GM19468 (cell line): ENCODE measurements around the gene CATSPERE.

Experiments
- ATAC-seq: cut with Tn5 transposase; IDR thresholded peaks from one replicate; pipeline ENCODE4 v1.9.1; 2021; ENCODE audit warnings: mild to moderate bottlenecking, moderate library complexity, moderate number of reproducible peaks; ENCODE audit not compliant: unreplicated experiment; ENCODE audit errors: extremely low read depth

The CATSPERE gene, protein sequence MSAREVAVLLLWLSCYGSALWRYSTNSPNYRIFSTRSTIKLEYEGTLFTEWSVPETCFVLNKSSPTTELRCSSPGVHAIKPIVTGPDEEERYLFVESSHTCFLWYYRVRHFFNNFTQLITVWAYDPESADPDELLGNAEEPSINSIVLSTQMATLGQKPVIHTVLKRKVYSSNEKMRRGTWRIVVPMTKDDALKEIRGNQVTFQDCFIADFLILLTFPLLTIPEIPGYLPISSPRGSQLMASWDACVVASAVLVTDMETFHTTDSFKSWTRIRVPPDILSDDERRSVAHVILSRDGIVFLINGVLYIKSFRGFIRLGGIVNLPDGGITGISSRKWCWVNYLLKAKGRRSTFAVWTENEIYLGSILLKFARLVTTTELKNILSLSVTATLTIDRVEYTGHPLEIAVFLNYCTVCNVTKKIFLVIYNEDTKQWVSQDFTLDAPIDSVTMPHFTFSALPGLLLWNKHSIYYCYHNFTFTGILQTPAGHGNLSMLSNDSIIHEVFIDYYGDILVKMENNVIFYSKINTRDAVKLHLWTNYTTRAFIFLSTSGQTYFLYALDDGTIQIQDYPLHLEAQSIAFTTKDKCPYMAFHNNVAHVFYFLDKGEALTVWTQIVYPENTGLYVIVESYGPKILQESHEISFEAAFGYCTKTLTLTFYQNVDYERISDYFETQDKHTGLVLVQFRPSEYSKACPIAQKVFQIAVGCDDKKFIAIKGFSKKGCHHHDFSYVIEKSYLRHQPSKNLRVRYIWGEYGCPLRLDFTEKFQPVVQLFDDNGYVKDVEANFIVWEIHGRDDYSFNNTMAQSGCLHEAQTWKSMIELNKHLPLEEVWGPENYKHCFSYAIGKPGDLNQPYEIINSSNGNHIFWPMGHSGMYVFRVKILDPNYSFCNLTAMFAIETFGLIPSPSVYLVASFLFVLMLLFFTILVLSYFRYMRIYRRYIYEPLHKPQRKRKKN

DNA sequence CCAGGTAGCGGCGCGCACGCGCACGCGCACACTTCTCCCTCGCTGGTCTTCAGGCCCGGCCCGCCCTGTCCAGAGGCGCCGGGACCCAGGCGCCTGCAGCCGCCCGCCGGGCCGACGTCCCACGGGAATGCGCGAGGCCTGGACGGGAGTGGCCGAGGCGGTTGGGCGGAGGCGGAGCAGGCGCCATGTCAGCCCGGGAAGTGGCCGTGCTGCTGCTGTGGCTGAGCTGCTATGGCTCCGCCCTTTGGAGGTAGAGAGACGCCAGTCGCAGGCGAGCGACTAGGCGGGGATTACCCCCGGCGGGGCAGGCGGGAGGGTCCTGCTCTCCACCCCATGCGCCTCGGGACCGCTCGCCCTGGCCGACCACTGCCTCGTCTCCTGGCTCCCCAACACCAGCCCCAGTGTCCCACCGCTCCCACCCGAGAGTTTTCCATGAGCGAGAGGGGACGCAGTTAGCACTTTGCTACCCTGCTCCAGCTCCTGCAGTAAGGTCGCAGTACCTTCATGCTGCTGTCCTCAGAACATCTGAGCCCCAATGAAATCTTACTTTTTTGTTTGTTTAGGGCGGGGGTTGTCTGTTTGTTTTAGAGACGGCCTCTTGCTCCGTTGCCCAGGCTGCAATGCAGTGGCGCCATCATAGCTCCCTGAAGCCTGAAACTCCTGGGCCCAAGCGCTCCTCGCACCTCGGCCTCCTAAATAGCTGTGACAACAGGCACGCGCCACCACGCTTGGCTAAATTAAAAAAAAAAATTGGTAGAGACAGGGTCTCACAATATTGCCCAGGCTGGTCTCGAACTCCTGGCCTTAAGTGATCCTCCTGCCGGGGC is at the start of gene CATSPERE:
TSS of gene CATSPERE (plus strand) at position 29 of the 827 bp plus-strand sequence. CDS start at position 186, 157 bp downstream.
- peak; percentile 95 for ATAC-seq

GRCh38 chr1:244412176-244412575 is 48.9 kb upstream of the CATSPERE start:
- no peak for ATAC-seq

DNA sequence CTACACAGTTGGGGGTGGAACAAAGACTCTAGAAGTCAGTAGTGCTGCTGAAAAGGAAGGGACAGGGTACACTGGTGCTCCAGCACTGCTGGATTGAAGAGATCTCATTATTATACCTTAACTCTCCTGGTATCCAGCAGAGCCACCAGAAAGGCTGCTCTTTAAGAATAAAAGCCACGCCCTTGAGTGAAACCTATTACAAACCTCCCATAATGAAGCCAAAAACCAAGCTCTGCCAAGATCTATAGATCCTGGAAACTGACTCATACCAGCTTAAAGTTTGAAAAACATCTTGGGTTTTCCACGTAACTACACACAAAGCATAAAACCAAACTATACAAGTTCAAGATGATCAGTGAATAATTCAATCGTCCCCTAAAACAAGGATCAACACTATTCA is 47.3 kb upstream of the CATSPERE start:
- no peak for ATAC-seq

- no peak for ATAC-seq
Measured at GRCh38 chr1:244414543-244414942, 46.5 kb upstream of the CATSPERE start.

DNA sequence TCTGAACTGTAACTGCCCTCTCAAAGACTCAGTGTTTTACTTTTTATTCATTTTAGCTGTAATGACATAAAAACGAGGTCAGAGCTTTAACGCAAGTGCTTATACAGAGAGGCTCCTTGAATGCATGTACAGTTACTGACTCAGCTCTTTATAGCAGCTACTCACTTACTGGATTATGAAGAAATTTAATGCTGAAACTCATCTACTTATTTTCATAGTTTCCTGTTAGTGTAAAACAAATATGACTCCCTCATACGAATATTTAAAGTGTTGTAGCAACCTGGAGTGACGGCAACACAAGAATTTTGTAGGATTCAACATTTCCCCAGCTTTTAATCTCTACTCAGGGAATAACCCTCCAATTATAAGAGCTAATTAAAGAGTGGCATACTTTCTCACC is 42.0 kb upstream of the CATSPERE start:
- no peak for ATAC-seq

GRCh38 chr1:244422174-244422573 is 38.9 kb upstream of the CATSPERE start:
- ATAC-seq = no peak

DNA sequence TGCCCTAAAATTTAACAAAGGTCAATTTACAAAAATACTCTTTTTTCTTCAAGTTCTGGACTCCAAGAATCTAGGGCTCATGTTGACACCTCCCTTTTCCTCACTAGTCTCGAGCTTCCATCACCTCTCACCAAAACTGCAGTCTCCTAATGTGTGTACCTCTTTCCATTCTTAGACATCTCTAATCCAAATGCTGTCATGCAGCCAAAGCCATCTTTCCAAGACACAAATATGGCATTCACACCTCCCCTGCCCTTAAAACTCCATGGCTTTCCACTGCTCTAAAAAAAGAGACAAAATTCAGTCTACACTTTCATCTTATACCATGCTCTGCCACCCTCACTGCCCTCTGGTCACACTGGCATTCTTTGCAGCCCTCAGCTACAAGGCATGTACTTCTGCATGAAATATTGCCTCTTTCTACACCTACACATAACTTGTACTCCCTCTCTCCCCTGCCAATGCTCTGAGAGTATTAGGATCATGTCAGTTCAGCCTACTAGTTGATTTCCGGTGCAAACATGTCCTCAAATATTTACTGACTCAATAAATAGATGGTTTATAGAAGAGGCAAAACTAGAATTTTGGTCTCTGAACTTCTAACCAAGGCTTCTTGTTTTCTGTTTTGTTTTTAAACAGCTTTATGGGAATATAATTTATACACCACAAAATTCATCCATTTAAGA is 36.3 kb upstream of the CATSPERE start:
- no peak for ATAC-seq

DNA sequence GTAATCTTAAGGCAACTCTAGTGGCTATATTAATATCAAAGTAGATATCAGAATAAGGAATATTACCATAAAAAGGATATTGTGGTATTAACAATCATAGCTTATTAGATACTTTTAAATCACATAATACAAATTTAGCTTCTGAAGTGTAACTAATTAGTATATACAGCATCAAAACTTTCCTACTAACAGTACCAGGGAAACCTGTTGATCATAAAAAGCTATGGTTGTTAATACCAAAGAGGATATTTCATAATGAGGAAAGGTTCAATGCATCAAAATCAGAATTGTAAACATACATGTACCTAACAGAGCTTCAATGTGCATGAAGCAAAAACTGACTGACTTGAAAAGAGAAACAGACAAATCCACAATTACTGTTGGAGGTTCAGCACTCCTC is 33.4 kb upstream of the CATSPERE start:
- ATAC-seq = no peak

GRCh38 chr1:244429818-244430217 is 31.3 kb upstream of the CATSPERE start:
- no peak for ATAC-seq

- ATAC-seq = no peak
Measured at GRCh38 chr1:244431166-244431565, 29.9 kb upstream of the CATSPERE start.

DNA sequence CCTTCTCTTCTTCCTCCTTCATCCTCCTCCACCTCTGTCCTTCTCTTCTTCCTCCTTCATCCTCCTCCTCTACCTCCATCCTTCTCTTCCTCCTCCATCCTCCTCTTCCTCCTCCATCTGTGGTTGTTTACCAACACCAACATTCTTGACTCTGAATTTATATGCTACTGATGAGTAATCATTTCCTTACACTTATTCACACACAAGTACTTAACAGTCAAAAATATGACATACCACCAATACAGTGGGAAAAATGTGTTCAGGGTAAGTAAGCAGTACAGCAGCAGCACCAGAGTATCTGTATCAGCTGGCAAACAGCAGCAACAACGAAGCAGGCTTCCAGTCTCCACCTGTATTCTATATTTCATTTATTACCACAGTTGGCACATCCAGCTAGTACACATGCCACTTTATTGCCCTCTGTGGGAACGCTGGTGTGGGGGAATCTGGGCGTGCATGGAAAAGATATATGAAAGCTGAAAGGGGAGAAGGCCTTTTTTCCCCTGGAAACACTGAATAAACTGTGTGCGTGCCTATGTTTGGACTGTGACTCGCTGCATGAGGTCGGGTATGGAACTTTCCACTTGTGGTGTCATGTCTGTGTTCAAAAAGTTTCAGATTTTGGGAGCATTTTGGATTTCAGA is 25.4 kb upstream of the CATSPERE start:
- no peak for ATAC-seq

- ATAC-seq = no peak
Measured at GRCh38 chr1:244436336-244437085, 24.6 kb upstream of the CATSPERE start.

GRCh38 chr1:244437086-244437468 is 24.0 kb upstream of the CATSPERE start:
- ATAC-seq = no peak

DNA sequence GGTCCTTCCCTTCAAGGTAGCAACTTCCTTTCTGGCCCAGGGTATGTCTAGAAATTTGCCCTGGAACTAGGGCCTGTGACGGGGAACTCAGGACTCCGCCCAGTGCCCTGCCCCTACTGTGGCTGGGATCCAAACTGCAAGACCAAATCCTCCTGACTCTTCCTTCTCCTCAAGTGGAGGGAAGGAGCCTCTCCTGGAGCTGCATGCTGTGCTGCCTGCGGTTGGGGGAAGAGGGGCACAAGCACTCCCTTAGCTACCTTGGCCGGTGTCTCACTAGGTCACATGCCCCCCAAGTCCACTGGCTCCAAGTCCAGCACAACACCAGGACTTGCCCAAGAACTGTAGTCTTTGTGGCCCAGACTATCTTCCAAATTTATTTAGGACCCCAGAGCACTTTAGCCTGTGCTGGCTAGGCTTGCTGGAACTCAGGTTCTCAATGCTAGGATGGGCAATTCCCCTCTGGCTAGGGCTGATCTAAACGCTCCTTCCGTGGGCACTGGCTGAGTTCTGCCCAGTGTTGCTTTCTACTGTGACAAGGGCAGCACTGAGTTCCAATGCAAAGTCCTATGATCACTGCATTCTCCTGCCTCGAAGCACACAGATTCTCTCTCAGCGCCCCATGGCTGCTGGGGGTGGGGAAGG is 21.6 kb upstream of the CATSPERE start:
- ATAC-seq = no peak

GRCh38 chr1:244442850-244443249 is 18.2 kb upstream of the CATSPERE start:
- no peak for ATAC-seq

- ATAC-seq = no peak
Measured at GRCh38 chr1:244444854-244445253, 16.2 kb upstream of the CATSPERE start.

- no peak for ATAC-seq
Measured at GRCh38 chr1:244445320-244446181, 15.5 kb upstream of the CATSPERE start.
